KMS-11 (cell line): ENCODE results near the gene PSTPIP2.

ENCODE experiments used
- H2AFZ ChIP-seq: fragments of 200-600 bp; sonication (generic); 2 replicates; pipeline ENCODE4 v1.6.1; 2016; ENCODE audit warnings: antibody characterized with exemption, mixed run types, low read depth
- H3K27ac ChIP-seq: fragments of 200-600 bp; sonication (generic); 2 replicates; pipeline ENCODE4 v1.6.1; 2016; ENCODE audit warnings: mild to moderate bottlenecking, mixed run types
- H3K27me3 ChIP-seq: fragments of 200-600 bp; sonication (generic); 2 replicates; pipeline ENCODE4 v1.6.1; 2017; ENCODE audit warnings: mild to moderate bottlenecking, low read depth, mixed run types, moderate library complexity; ENCODE audit not compliant: insufficient read depth
- H3K36me3 ChIP-seq: fragments of 200-600 bp; sonication (generic); 2 replicates; pipeline ENCODE4 v1.6.1; 2017; ENCODE audit warnings: mild to moderate bottlenecking, mixed run types; ENCODE audit not compliant: insufficient read depth
- H3K4me1 ChIP-seq: fragments of 200-600 bp; sonication (generic); 2 replicates; pipeline ENCODE4 v1.6.1; 2016; ENCODE audit warnings: mild to moderate bottlenecking, low read depth, mixed run types; ENCODE audit not compliant: poor library complexity, severe bottlenecking
- H3K4me2 ChIP-seq: fragments of 200-600 bp; sonication (generic); 2 replicates; pipeline ENCODE4 v1.7.0; 2016; ENCODE audit warnings: mild to moderate bottlenecking, mixed run types
- H3K4me3 ChIP-seq: fragments of 200-600 bp; sonication (generic); IDR thresholded peaks from 2 replicates; pipeline ENCODE4 v1.6.1; 2017; ENCODE audit warnings: low read depth, low read length, mixed read lengths; ENCODE audit not compliant: insufficient read depth
- H3K79me2 ChIP-seq: fragments of 200-600 bp; sonication (generic); 2 replicates; pipeline ENCODE4 v1.6.1; 2016; ENCODE audit warnings: low read depth, mixed run types; ENCODE audit not compliant: insufficient read depth
- H3K9ac ChIP-seq: fragments of 200-600 bp; sonication (generic); 2 replicates; pipeline ENCODE4 v1.6.1; 2016; ENCODE audit warnings: mild to moderate bottlenecking, mixed run types
- H4K20me1 ChIP-seq: fragments of 200-600 bp; sonication (generic); 2 replicates; pipeline ENCODE4 v1.6.1; 2016; ENCODE audit warnings: mild to moderate bottlenecking, mixed run types; ENCODE audit not compliant: insufficient read depth
- CTCF ChIP-seq: fragments of 200-600 bp; sonication (generic); conservative IDR thresholded peaks from 2 replicates; pipeline ENCODE4 v1.6.1; 2017; ENCODE audit warnings: low read depth, mild to moderate bottlenecking, antibody characterized with exemption, low read length, moderate library complexity, mixed read lengths

PSTPIP2 gene

GRCh38 chr18:45951016-45951714 lies 120.9 kb downstream of the PSTPIP2 start:
- Histone ChIP-seq H3K4me1 (no peaks in the 10 kb centered on the region), H3K27ac (no peak overlapping the region), H3K9ac (no peak overlapping the region), H3K4me2 (no peak overlapping the region), H2AFZ (no peak overlapping the region), H3K4me3 (no peak overlapping the region), H3K79me2 (no peaks in the 10 kb centered on the region), H3K27me3 (no peaks in the 10 kb centered on the region), H3K36me3 (peaks cover 6% of the 10 kb centered on the region; the same call in 1 of the 2 replicates), H4K20me1 (no peaks in the 10 kb centered on the region)
- TF ChIP-seq CTCF, result no peak

GRCh38 chr18:45945669-45946068 lies 126.4 kb downstream of the PSTPIP2 start:
- H4K20me1 ChIP-seq, result no peaks in the 10 kb centered on the region
- no peak overlapping the region for H3K27ac ChIP-seq
- H3K9ac ChIP-seq, result no peak overlapping the region
- no peak overlapping the region for H3K4me2 ChIP-seq
- TF ChIP-seq CTCF, result no peak
- no peak overlapping the region for H3K4me3 ChIP-seq
- peaks cover 11% of the 10 kb centered on the region; the same call in 1 of the 2 replicates for H3K36me3 ChIP-seq
- H3K4me1 ChIP-seq, result peaks cover 10% of the 10 kb centered on the region
- no peak overlapping the region for H2AFZ ChIP-seq
- no peaks in the 10 kb centered on the region for H3K79me2 ChIP-seq
- H3K27me3 ChIP-seq, result no peaks in the 10 kb centered on the region

GRCh38 chr18:45940724-45941123 lies 131.3 kb downstream of the PSTPIP2 start:
- Histone ChIP-seq H4K20me1 (no peaks in the 10 kb centered on the region), H3K4me3 (no peak overlapping the region), H3K27ac (peak overlapping the region; percentile 4; the same call in 1 of the 2 replicates), H3K79me2 (no peaks in the 10 kb centered on the region), H3K9ac (no peak overlapping the region), H3K4me2 (peak overlapping the region; percentile 1; the same call in 1 of the 2 replicates), H3K4me1 (peaks cover 18% of the 10 kb centered on the region), H3K27me3 (no peaks in the 10 kb centered on the region), H2AFZ (no peak overlapping the region), H3K36me3 (peaks cover 11% of the 10 kb centered on the region; the same call in 1 of the 2 replicates)
- no peak for TF ChIP-seq CTCF

- Histone ChIP-seq H3K4me3 (no peak overlapping the region), H3K9ac (no peak overlapping the region), H3K4me2 (no peak overlapping the region), H3K27me3 (no peaks in the 10 kb centered on the region), H3K36me3 (peaks cover 11% of the 10 kb centered on the region; the same call in 1 of the 2 replicates), H3K27ac (no peak overlapping the region), H3K4me1 (peaks cover 18% of the 10 kb centered on the region), H2AFZ (no peak overlapping the region), H3K79me2 (no peaks in the 10 kb centered on the region), H4K20me1 (no peaks in the 10 kb centered on the region)
- TF ChIP-seq CTCF, result no peak
Observed at GRCh38 chr18:45939236-45939635, 132.8 kb downstream of the PSTPIP2 start.
